ENCODE data around the gene LTO1.

Gene LTO1

GRCh38 chr11:69674267-69674885 lies 777 bp downstream of the LTO1 start:
- DNase-seq: no peak

DNA sequence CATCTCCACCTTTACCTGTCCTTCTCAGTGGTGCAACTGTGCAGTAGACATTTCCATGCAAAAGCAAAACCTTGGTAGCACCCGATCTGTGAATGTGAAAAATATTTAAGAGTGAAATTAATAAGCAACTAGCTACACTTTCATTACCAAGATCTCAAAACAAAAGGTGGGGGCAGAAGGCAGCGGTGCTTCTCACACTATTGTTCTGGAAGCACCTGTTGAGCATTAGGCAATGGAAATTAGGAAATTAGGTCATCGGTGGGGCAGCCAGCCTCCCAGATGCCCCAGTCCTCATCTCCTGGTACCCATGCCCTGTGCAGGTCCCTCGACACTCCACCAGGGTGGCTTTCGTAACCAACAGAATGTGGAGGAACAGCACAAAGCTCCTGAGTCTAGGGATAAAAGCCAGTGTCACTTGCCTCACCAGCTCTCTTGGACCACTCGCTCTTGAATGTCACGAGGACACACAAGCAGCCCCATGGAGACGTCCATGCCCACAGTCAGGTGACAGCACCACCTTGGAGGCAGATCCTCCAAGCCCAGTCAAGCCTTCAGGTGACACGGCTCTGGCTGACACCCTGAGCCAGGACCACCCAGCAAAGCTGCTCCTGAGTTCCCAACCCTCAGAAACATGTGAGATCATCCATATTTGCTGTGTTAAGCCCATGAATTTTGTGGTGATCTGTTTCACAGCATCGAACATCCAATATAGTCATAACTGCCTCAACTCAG lies 3.3 kb downstream of the LTO1 start:
- DNase-seq: no peak

DNA sequence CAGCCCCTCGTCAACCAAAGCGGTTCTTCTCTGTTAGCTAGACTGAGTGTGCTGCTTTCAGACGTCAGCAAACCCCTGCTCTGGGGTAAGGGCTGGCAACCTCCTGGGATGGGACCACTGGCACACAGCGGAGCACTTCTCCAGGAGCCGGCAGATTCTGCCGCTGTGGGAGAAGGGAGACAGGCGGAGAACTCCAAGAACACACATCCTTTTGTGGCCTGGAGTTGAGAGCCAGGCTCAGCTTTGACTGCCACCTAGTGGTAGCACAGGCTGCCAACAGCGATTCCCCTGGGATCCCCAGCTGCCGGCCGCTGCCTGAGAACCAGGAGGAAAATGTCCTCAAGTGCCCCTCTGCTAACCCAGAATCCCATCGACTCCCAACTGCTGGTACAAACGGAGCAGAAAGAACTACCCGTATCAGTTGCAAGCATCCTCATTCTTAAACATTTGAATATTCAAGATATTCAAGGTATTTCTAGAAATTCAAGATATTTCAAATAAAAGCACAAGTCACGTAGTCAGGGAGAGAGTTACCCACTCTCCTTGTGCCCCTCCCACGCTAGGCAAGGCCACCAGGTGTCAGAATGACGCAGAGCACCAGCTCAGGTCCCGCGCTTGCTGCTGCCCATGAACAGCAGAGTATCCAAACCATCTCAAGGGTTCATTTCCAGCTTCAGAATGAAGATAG lies 4.9 kb downstream of the LTO1 start:
- peak; percentile 84 for DNase-seq

DNA sequence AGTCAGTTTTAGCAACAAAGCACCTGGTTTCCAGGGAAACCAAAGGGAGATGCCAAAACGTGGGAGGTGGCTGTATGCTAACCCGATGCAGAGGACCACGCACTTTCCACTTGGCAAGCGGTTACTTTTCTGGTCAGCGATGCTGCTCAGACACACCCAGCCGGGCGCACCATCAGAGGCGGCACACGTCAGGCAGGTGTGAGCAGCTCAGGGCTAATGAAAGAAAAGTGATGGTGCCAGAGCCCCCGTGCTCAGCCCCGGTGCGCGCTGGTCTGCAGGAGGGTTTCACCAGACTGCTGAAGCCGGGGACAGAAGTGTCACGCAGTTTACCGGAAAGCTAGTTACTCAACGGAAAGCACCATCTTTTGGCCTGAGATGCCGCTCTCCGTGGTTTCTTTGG lies 5.7 kb downstream of the LTO1 start:
- no peak for DNase-seq

GRCh38 chr11:69667619-69668604 lies 7.2 kb downstream of the LTO1 start:
- DNase-seq: no peak

DNA sequence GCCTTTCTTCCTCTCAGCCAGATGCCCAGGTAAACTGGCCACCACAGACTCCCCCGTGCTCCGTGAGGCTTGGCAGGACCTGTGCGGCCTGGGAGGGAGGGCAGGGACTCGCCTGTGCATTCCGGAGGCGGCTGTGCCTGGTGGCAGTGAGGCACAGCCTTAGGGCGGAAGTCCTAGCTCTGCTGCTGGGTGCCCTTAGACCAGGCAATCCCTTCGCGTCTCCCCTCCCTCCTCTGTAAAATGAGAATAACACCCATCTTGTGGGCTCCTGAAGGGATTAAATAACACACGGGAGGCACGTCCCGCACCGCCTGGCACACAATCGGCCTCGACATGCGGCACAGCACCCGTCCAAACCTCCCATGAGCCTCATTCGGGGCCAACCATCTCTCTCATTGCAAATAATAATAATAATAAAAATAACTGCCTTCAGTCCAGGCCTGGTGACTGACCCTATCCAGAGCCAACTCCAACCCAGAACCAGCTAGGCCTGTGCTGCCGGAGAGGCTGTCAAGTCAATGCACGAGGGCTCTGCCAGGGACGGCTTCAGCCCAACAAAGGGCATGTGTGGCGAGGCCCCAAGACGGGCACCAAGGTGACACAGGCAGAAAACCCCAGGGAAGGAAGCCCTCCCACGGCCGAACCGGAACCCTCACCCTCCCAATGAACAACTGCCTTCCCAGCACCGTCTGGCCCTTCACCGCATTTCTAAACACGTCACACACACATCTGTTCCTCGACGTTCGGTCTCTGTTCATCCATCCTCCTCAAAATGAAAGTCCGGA lies 8.2 kb downstream of the LTO1 start:
- no peak for DNase-seq

DNA sequence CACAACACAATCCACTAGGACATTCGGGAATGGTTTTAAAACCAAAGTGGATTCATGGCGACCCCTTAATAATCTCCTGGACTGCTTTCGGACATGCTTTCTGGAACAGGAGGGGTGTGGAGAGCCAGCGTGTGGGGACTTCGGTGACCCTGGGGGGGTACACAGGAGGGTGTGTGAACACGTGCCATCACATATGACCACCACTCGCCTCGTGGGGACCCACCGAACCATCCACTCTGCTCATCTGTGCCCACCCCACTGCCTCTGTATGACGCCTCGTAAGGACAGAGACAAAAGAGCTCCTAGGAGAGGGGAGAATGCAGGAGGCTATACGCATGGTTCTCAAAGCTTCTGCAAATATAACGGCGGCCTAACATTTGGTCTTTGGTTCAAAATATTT lies 8.9 kb downstream of the LTO1 start:
- DNase-seq: no peak

- no peak for DNase-seq
These were observed 9.5 kb downstream of the LTO1 start for GRCh38 chr11:69665669-69666068.

DNA sequence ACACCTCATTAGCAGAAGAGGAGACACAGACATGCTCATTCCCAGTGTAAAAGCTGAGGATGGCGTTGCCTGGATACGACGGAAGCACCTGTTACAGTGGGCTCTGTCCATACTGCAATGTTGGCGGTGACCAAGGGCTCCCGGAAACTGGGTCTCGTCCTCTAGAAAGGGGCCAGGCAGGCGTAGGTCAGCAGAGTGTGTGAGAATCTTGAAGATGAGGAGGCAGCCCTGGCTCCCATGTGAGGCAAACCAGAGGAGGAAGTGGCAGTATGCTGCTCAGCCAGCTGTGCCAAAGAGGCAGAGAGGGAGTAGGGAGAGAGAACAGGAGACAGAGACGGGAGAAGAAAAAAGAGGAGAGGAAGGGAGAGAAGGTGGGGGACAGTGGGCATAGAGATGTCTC lies 10.3 kb downstream of the LTO1 start:
- DNase-seq: no peak

- DNase-seq: no peak
These were observed 10.9 kb downstream of the LTO1 start for GRCh38 chr11:69664103-69664775.

- DNase-seq: no peak
These were observed 11.8 kb downstream of the LTO1 start for GRCh38 chr11:69663326-69663725.

DNA sequence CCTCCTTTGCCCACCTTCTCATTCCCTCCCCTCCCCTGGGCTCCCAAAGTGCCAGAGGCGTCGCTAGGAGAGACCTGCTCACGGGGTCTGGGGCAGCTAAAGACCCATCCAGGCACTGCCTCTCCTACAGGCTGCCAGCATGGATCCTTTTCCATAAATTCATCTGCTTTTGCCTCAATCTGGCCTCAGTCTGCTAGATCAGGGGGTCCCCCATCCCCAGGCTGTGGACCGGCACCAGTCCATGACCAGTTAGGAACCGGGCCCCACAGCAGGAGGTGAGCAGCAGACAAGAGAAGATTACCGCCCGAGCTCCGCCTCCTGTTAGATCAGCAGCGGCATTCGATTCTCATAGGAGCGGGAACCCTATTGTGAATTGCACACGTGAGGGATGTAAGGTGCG lies 12.3 kb downstream of the LTO1 start:
- DNase-seq: no peak

GRCh38 chr11:69662021-69662698 lies 13.0 kb downstream of the LTO1 start:
- peak; percentile 4 for DNase-seq

- DNase-seq: no peak
These were observed 13.8 kb downstream of the LTO1 start for GRCh38 chr11:69661413-69661715.

GRCh38 chr11:69660001-69660500 lies 15.1 kb downstream of the LTO1 start:
- no peak for DNase-seq

DNA sequence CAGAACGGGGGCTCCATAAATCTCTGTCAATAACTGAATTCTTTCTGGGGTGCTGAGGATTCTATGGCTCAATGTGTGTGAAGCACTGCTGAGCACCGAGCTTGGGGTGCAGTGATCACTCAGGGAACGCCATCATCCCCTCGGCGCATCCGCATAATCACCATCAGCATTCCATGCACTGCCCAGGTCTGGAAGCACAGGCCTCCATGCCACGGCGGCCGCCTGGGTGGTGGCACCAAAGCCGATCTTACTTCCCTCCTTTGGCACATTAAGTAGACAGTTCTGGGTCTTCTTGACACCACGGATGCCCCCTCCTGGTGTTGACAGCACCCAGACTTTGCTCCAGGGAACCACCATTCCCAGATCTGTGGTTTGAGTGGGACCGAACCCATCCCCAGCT lies 15.6 kb downstream of the LTO1 start:
- no peak for DNase-seq

DNA sequence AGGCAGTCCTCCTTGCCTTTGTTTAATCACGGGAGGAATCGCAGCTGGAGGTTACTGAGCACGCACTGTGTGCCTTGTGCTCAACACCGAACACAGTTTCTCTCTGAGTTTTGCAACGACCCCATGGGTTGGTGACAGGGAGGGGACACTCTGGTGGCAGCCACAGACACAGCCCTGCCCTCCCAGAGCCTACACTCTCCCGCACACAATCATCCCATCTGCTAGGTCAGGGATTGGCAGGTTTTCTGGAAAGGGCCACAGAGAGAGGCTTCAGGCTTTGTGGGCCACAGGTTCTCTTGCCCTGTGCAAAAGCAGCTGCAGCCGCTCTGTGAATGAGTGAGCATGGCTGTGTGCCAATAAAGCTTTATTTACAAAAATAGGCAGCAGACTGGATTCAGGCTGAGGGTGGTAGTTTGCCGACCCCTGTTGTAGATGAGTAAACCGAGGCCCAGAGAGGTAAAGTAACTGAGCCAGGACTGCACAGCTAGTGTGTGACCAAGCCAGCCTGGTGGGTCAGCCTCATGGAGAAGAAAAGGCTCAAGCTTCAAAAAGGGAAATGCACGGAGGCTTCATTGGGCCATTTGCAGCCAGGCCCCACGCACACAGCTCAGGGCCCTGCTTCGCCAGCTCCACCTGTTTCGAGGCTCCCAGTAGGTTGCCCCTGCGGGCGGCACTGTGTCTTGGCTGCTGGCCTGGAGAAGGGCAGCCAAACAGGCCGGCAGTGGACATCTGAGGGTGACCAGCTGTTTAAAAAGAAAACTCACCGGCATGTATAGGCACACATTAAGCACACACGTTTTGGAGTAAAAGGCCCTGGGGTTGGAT lies 16.3 kb downstream of the LTO1 start:
- DNase-seq: no peak

GRCh38 chr11:69657911-69658625 lies 17.1 kb downstream of the LTO1 start:
- DNase-seq: peak; percentile 72

- no peak for DNase-seq
These were observed 17.7 kb downstream of the LTO1 start for GRCh38 chr11:69657456-69657910.

Data from NCI-H82 (cell line).